Panc1 (cell line): ENCODE results near the gene INKA1.

Source experiments
- CTCF ChIP-seq: fragments of 450-650 bp; IDR thresholded peaks from 2 replicates; pipeline ENCODE4 v1.5.1; 2017; ENCODE audit warnings: mild to moderate bottlenecking
- POLR2AphosphoS5 ChIP-seq: IDR thresholded peaks from 2 replicates; pipeline ENCODE4 v1.6.1; 2012; ENCODE audit warnings: mild to moderate bottlenecking, low read depth, low read length, moderate library complexity
- REST ChIP-seq, 2 experiments: IDR thresholded peaks; 2 replicates each; pipeline ENCODE4 v1.6.1; 2011 to 2012; ENCODE audit warnings: low read depth in 2 of 2, control low read depth in 1 of 2, low read length in 1 of 2, mild to moderate bottlenecking in 1 of 2, moderate library complexity in 1 of 2; ENCODE audit not compliant: insufficient read depth in 1 of 2

GRCh38 chr3:49772703-49773102 lies 30.4 kb upstream of the INKA1 start:
- TF ChIP-seq CTCF (no peak), REST (IDR thresholded peaks at IDR 0.05; ENCODE audit: insufficient read depth in 1 of 2, low read depth in 2 of 2, low read length in 1 of 2) (no peak), POLR2AphosphoS5 (no peak)
